ENCODE data around the gene FABP2.

GRCh38 chr4:119290598-119290997 lies 31.3 kb downstream of the FABP2 start:
- TF ChIP-seq EZH2 (IDR thresholded peaks at IDR 0.05; ENCODE audit: insufficient read depth, poor library complexity, severe bottlenecking) (no peak), EZH2phosphoT487 (IDR thresholded peaks at IDR 0.05; ENCODE audit: insufficient read depth, low read depth) (no peak)

Measured in GM23248 (cell line).